Measurements from ENCODE around the gene LY6G6D.

Gene LY6G6D

GRCh38 chr6:31677955-31678354, 37.2 kb upstream of the LY6G6D start:
- DNase-seq (ENCODE audit: low read depth): no peak
- H3K4me3 ChIP-seq (ENCODE audit: low read length): no peak overlapping the region
- no peak for TF ChIP-seq CTCF (conservative IDR thresholded peaks at IDR 0.05; ENCODE audit: low read depth, low read length)

GRCh38 chr6:31680226-31681134, 34.7 kb upstream of the LY6G6D start, which contains the start of gene LY6G5C:
Gene LY6G5C (minus strand): TSS chr6:31681067. CDS start chr6:31680373, 694 bp downstream.
- DNase-seq (ENCODE audit: low read depth): peak; percentile 69
- peak; percentile 65 for TF ChIP-seq CTCF (conservative IDR thresholded peaks at IDR 0.05; ENCODE audit: low read depth, low read length)
- peak within 1 kb of the TSS; percentile 51 for H3K4me3 ChIP-seq (ENCODE audit: low read length)

- peak; percentile 20 for TF ChIP-seq CTCF (conservative IDR thresholded peaks at IDR 0.05; ENCODE audit: low read depth, low read length)
- peak overlapping the region; percentile 51 for H3K4me3 ChIP-seq (ENCODE audit: low read length)
- DNase-seq (ENCODE audit: low read depth): no peak
These were observed 33.9 kb upstream of the LY6G6D start for GRCh38 chr6:31681135-31681671.

- no peak for TF ChIP-seq CTCF (conservative IDR thresholded peaks at IDR 0.05; ENCODE audit: low read depth, low read length)
- DNase-seq (ENCODE audit: low read depth): no peak
- H3K4me3 ChIP-seq (ENCODE audit: low read length): peak overlapping the region; percentile 59
These were observed 31.6 kb upstream of the LY6G6D start for GRCh38 chr6:31683591-31683990.

- no peak for DNase-seq (ENCODE audit: low read depth)
- no peak overlapping the region for H3K4me3 ChIP-seq (ENCODE audit: low read length)
- no peak for TF ChIP-seq CTCF (conservative IDR thresholded peaks at IDR 0.05; ENCODE audit: low read depth, low read length)
These were observed 28.7 kb upstream of the LY6G6D start for GRCh38 chr6:31686483-31686882.

- DNase-seq (ENCODE audit: low read depth): no peak
- no peak for TF ChIP-seq CTCF (conservative IDR thresholded peaks at IDR 0.05; ENCODE audit: low read depth, low read length)
- no peak overlapping the region for H3K4me3 ChIP-seq (ENCODE audit: low read length)
These were observed 27.8 kb upstream of the LY6G6D start for GRCh38 chr6:31687321-31687720.
